ENCODE results near the gene SGSM2.

- TF ChIP-seq CTCF (IDR thresholded peaks at IDR 0.05) (no peak), EZH2 (IDR thresholded peaks at IDR 0.05; ENCODE audit: borderline replicate concordance, insufficient read depth, low read depth, low read length, poor library complexity, severe bottlenecking) (no peak)
Observed at GRCh38 chr17:2365132-2365531, 27.8 kb downstream of the SGSM2 start.
